Activated CD4-positive, alpha-beta T cell treated with anti-CD3 and anti-CD28 coated beads for 36 hours (primary cell): Measurements from ENCODE around the gene CLPTM1. TPM values are rescaled to one million over a fixed set of nuclear protein-coding genes. Genes with fewer than 3 reads are reported as not detected.

Experiments
- ATAC-seq: fragments of 200-7000 bp; cut with Tn5 transposase; one replicate; pipeline ENCODE4 v1.10.0; 2021; ENCODE audit warnings: mild to moderate bottlenecking, moderate library complexity
- CTCF ChIA-PET: fragments of 350-600 bp; sonication (Branson Sonifier 250); formaldehyde crosslinking; loops from one replicate; lab custom pipeline; 2021; ENCODE audit warnings: antibody characterized with exemption; lab: Charles Lee
- POLR2A ChIA-PET: fragments of 350-600 bp; sonication (Branson Sonifier 250); formaldehyde crosslinking; loops from one replicate; lab custom pipeline; 2021; ENCODE audit warnings: antibody characterized with exemption, inconsistent platforms; lab: Charles Lee
- DNase-seq: peaks from one replicate; pipeline ENCODE4 v3.0.0-alpha.2; 2020
- H3K27ac Mint-ChIP-seq: one replicate; pipeline ENCODE4 v1.8.0; 2021; ENCODE audit warnings: mixed read lengths
- H3K27me3 Mint-ChIP-seq: one replicate; pipeline ENCODE4 v1.8.0; 2021; ENCODE audit warnings: mixed read lengths
- H3K36me3 Mint-ChIP-seq: one replicate; pipeline ENCODE4 v1.8.0; 2021; ENCODE audit warnings: low read depth, mixed read lengths
- H3K4me1 Mint-ChIP-seq: one replicate; pipeline ENCODE4 v1.8.0; 2021; ENCODE audit warnings: mixed read lengths
- H3K4me3 Mint-ChIP-seq: one replicate; pipeline ENCODE4 v1.8.0; 2021; ENCODE audit warnings: mild to moderate bottlenecking, moderate library complexity, mixed read lengths
- H3K9me3 Mint-ChIP-seq: one replicate; pipeline ENCODE4 v1.8.0; 2021; ENCODE audit warnings: low read depth, mixed read lengths
- intact Hi-C, 2 experiments: fragments of 100-400 bp; cut with DNase I in 1 of 2; cut with micrococcal nuclease in 1 of 2; formaldehyde crosslinking; loops; one replicate each; pipeline versions ENCODE4 v1.14.2 to v1.15.1; 2022 to 2024; cut with DNase I, micrococcal nuclease
- total RNA-seq, 2 experiments: library from RNA; stranded (reverse); gene quantifications; one replicate each; pipeline ENCODE4 v1.2.3, GENCODE V29; 2021

The CLPTM1 gene
- total RNA-seq, 2 experiments from 2014 or later, result 41.6 to 44.1 TPM

- Mint-ChIP-seq H3K4me3 (no peak overlapping the region), H3K27ac (peak overlapping the region; percentile 58)
- CTCF ChIA-PET, result interaction anchor here (0.7 to 1.5 kb wide), 2 partner anchors 54 to 317 kb away, joined by 3 read pairs; no protein-coding TSS in a partner anchor
These were observed 82.4 kb downstream of the CLPTM1 start for GRCh38 chr19:45037393-45038169.

GRCh38 chr19:45038931-45039893 is 84.0 kb downstream of the CLPTM1 start, which contains the start of gene CLASRP:
TSS of gene CLASRP (plus strand) at chr19:45039045. CDS start at chr19:45040213, 1,168 bp downstream.
- ATAC-seq (peak; percentile 96), DNase-seq (peak; percentile 94)
- H3K27ac Mint-ChIP-seq, result peak within 1 kb of the TSS; percentile 96
- no peaks in the 10 kb centered on the region for H3K9me3 Mint-ChIP-seq
- H3K4me3 Mint-ChIP-seq, result peak within 1 kb of the TSS; percentile 97
- no peaks in the 10 kb centered on the region for H3K27me3 Mint-ChIP-seq
- CTCF ChIA-PET, result interaction anchor here (0.8 to 2.4 kb wide), 9 partner anchors 20 to 140 kb away, joined by 3 to 16 read pairs (median 4); partner anchors contain the start of gene BLOC1S3
- POLR2A ChIA-PET, result interaction anchor here (0.6 to 1.9 kb wide), 11 partner anchors 8 to 1511 kb away, joined by 3 to 8 read pairs (median 4); partner anchors contain the start of genes BLOC1S3 and PPP1R37
- peaks cover 32% of the 10 kb centered on the region for H3K4me1 Mint-ChIP-seq
- intact Hi-C loops, result loop anchor here (1.0 kb wide), 10 partner anchors 37 to 753 kb away; partner anchors contain the start of genes BLOC1S3 (in 1 of the 2), CLPTM1 (in 1 of the 2), DMWD (in 1 of the 2) and ERCC2 (in 1 of the 2)
- peaks cover 57% of the 10 kb centered on the region for H3K36me3 Mint-ChIP-seq

More at GRCh38 chr19:45037393-45038169, 82.4 kb downstream of the CLPTM1 start:
- Mint-ChIP-seq H3K9me3 (no peaks in the 10 kb centered on the region), H3K4me1 (peaks cover 32% of the 10 kb centered on the region), H3K36me3 (peaks cover 57% of the 10 kb centered on the region), H3K27me3 (no peaks in the 10 kb centered on the region)
- DNase-seq (no peak), ATAC-seq (no peak)
- POLR2A ChIA-PET, result no interaction called here
- intact Hi-C loops, result no loop called here

GRCh38 chr19:45040059-45040771 is 85.0 kb downstream of the CLPTM1 start:
- intact Hi-C loops, result no loop called here
- ChIA-PET CTCF (interaction anchor here (0.8 to 2.4 kb wide), 5 partner anchors 19 to 51 kb away, joined by 3 to 16 read pairs (median 5); no protein-coding TSS in a partner anchor), POLR2A (interaction anchor here (0.6 to 1.9 kb wide), 6 partner anchors 13 to 138 kb away, joined by 3 to 8 read pairs (median 4); partner anchors contain the start of genes BLOC1S3 and PPP1R37)
- H3K36me3 Mint-ChIP-seq, result peaks cover 58% of the 10 kb centered on the region
- H3K27ac Mint-ChIP-seq, result peak overlapping the region; percentile 96
- ATAC-seq (no peak), DNase-seq (no peak)
- H3K4me1 Mint-ChIP-seq, result peaks cover 35% of the 10 kb centered on the region
- no peaks in the 10 kb centered on the region for H3K27me3 Mint-ChIP-seq
- peak overlapping the region; percentile 97 for H3K4me3 Mint-ChIP-seq
- H3K9me3 Mint-ChIP-seq, result no peaks in the 10 kb centered on the region

GRCh38 chr19:45041125-45041524 is 85.9 kb downstream of the CLPTM1 start:
- H3K4me1 Mint-ChIP-seq, result peaks cover 44% of the 10 kb centered on the region
- no peak overlapping the region for H3K27ac Mint-ChIP-seq
- ChIA-PET CTCF (interaction anchor here (0.5 to 2.4 kb wide), 3 partner anchors 16 to 192 kb away, joined by 3 to 16 read pairs (median 3); no protein-coding TSS in a partner anchor), POLR2A (no interaction called here)
- H3K36me3 Mint-ChIP-seq, result peaks cover 59% of the 10 kb centered on the region
- H3K4me3 Mint-ChIP-seq, result no peak overlapping the region
- DNase-seq (no peak), ATAC-seq (no peak)
- H3K9me3 Mint-ChIP-seq, result no peaks in the 10 kb centered on the region
- H3K27me3 Mint-ChIP-seq, result no peaks in the 10 kb centered on the region
- intact Hi-C loops, result no loop called here

Other genes starting within 250 kb of the CLPTM1 start
- 10 to 100 TPM; 56.2 to 81.5 TPM for gene BCL3, start 206.7 kb upstream of the CLPTM1 start, total RNA-seq
- not detected for gene CBLC, start 177.5 kb upstream of the CLPTM1 start, total RNA-seq
- not detected for gene BCAM, start 146.3 kb upstream of the CLPTM1 start, total RNA-seq
- gene NECTIN2, start 109.1 kb upstream of the CLPTM1 start, total RNA-seq, result under 1 TPM; 0.80 to 0.93 TPM
- gene TOMM40, start 64.1 kb upstream of the CLPTM1 start, total RNA-seq, result 100 to 1,000 TPM; 120 to 132 TPM
- under 1 TPM; 0.55 to 0.70 TPM for gene APOE, start 49.6 kb upstream of the CLPTM1 start, total RNA-seq
- gene APOC1, start 40.8 kb upstream of the CLPTM1 start, total RNA-seq, result 1 to 10 TPM; 2.8 to 2.9 TPM
- not detected for gene APOC4, start 13.1 kb upstream of the CLPTM1 start, total RNA-seq
- gene APOC2, start 9.3 kb upstream of the CLPTM1 start, total RNA-seq, result not detected
- gene RELB, start 46.1 kb downstream of the CLPTM1 start, total RNA-seq, result 10 to 100 TPM; 43.8 to 51.2 TPM
- 100 to 1,000 TPM; 101 to 103 TPM for gene CLASRP, start 83.7 kb downstream of the CLPTM1 start, total RNA-seq
- gene ZNF296, start 121.1 kb downstream of the CLPTM1 start, total RNA-seq, result 1 to 10 TPM; 3.1 to 4.8 TPM
- gene GEMIN7, start 123.9 kb downstream of the CLPTM1 start, total RNA-seq, result 10 to 100 TPM; 35.4 to 35.5 TPM
- gene PPP1R37, start 137.8 kb downstream of the CLPTM1 start, total RNA-seq, result 10 to 100 TPM; 12.5 to 14.1 TPM
- under 1 TPM; 0.09 to 0.11 TPM for gene NKPD1, start 205.6 kb downstream of the CLPTM1 start, total RNA-seq
- gene TRAPPC6A, start 222.9 kb downstream of the CLPTM1 start, total RNA-seq, result 10 to 100 TPM; 18.3 to 25.1 TPM
- 10 to 100 TPM; 10.7 to 11.2 TPM for gene BLOC1S3, start 223.4 kb downstream of the CLPTM1 start, total RNA-seq